ENCODE measurements around the gene NDEL1. TPM values are rescaled to one million over a fixed set of nuclear protein-coding genes. Genes with fewer than 3 reads are reported as not detected.

The NDEL1 gene
- total and polyA plus RNA-seq, 4 donors, result 15.3 to 52.3 (median 35.4) TPM

DNA sequence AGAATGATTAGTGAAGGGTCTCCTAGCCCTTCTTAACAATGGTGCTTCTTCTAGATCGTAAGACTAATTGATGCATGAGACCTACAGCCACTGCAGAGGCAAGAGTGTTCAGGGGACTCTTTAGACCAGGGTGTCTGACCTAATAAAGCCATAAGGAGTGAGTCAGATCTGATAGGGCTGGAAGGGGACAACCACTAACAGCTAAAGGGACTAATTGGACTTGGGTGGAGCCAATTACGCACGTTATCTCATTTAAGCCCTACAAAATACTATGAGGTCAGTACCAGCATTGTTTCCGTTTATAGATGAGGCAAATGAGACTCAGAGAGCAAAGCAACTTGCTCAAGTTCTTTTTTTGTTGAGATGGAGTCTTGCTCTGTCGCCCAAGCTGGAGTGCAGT lies 23.6 kb upstream of the NDEL1 start:
- Histone ChIP-seq H3K4me3 (ENCODE audit: low read depth in 1 of 3, low read length in 3 of 3) (no peak overlapping the region), H3K36me3 (ENCODE audit: control insufficient read depth in 4 of 4, insufficient read depth in 3 of 4, low read depth in 1 of 4, low read length in 3 of 4) (no peaks in the 10 kb centered on the region), H3K27ac (ENCODE audit: low read depth in 1 of 2, low read length in 2 of 2) (no peak overlapping the region), H3K9ac (ENCODE audit: low read depth in 1 of 2, low read length in 2 of 2) (no peak overlapping the region), H3K27me3 (ENCODE audit: control insufficient read depth in 4 of 4, insufficient read depth in 4 of 4, low read length in 3 of 4) (no peaks in the 10 kb centered on the region), H3K4me1 (ENCODE audit: control insufficient read depth in 4 of 4, insufficient read depth in 4 of 4, low read length in 3 of 4) (peaks cover 0 to 9% (median 8%) of the 10 kb centered on the region in 4 donors), H3K9me3 (ENCODE audit: control insufficient read depth in 4 of 4, low read length in 3 of 4) (no peaks in the 10 kb centered on the region)
- TF ChIP-seq, protein P1, sequence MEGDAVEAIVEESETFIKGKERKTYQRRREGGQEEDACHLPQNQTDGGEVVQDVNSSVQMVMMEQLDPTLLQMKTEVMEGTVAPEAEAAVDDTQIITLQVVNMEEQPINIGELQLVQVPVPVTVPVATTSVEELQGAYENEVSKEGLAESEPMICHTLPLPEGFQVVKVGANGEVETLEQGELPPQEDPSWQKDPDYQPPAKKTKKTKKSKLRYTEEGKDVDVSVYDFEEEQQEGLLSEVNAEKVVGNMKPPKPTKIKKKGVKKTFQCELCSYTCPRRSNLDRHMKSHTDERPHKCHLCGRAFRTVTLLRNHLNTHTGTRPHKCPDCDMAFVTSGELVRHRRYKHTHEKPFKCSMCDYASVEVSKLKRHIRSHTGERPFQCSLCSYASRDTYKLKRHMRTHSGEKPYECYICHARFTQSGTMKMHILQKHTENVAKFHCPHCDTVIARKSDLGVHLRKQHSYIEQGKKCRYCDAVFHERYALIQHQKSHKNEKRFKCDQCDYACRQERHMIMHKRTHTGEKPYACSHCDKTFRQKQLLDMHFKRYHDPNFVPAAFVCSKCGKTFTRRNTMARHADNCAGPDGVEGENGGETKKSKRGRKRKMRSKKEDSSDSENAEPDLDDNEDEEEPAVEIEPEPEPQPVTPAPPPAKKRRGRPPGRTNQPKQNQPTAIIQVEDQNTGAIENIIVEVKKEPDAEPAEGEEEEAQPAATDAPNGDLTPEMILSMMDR (IDR thresholded peaks at IDR 0.05; ENCODE audit: low read depth, low read length, missing input control), result no peak
- no peak for TF ChIP-seq FOXA1 (IDR thresholded peaks at IDR 0.05)
- TF ChIP-seq JUND (IDR thresholded peaks at IDR 0.05), result no peak
- no peak for TF ChIP-seq EGR1 (IDR thresholded peaks at IDR 0.05; ENCODE audit: low read depth in 2 of 2)
- TF ChIP-seq, protein P2, sequence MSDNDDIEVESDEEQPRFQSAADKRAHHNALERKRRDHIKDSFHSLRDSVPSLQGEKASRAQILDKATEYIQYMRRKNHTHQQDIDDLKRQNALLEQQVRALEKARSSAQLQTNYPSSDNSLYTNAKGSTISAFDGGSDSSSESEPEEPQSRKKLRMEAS (IDR thresholded peaks at IDR 0.05), result no peak
- TF ChIP-seq SP1 (IDR thresholded peaks at IDR 0.05), result no peak
- TF ChIP-seq, protein P3, sequence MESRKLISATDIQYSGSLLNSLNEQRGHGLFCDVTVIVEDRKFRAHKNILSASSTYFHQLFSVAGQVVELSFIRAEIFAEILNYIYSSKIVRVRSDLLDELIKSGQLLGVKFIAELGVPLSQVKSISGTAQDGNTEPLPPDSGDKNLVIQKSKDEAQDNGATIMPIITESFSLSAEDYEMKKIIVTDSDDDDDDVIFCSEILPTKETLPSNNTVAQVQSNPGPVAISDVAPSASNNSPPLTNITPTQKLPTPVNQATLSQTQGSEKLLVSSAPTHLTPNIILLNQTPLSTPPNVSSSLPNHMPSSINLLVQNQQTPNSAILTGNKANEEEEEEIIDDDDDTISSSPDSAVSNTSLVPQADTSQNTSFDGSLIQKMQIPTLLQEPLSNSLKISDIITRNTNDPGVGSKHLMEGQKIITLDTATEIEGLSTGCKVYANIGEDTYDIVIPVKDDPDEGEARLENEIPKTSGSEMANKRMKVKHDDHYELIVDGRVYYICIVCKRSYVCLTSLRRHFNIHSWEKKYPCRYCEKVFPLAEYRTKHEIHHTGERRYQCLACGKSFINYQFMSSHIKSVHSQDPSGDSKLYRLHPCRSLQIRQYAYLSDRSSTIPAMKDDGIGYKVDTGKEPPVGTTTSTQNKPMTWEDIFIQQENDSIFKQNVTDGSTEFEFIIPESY (IDR thresholded peaks at IDR 0.05), result no peak
- TF ChIP-seq FOXA2 (IDR thresholded peaks at IDR 0.05), result no peak
- no peak for TF ChIP-seq TAF1 (conservative IDR thresholded peaks at IDR 0.05)
- TF ChIP-seq, protein P4, sequence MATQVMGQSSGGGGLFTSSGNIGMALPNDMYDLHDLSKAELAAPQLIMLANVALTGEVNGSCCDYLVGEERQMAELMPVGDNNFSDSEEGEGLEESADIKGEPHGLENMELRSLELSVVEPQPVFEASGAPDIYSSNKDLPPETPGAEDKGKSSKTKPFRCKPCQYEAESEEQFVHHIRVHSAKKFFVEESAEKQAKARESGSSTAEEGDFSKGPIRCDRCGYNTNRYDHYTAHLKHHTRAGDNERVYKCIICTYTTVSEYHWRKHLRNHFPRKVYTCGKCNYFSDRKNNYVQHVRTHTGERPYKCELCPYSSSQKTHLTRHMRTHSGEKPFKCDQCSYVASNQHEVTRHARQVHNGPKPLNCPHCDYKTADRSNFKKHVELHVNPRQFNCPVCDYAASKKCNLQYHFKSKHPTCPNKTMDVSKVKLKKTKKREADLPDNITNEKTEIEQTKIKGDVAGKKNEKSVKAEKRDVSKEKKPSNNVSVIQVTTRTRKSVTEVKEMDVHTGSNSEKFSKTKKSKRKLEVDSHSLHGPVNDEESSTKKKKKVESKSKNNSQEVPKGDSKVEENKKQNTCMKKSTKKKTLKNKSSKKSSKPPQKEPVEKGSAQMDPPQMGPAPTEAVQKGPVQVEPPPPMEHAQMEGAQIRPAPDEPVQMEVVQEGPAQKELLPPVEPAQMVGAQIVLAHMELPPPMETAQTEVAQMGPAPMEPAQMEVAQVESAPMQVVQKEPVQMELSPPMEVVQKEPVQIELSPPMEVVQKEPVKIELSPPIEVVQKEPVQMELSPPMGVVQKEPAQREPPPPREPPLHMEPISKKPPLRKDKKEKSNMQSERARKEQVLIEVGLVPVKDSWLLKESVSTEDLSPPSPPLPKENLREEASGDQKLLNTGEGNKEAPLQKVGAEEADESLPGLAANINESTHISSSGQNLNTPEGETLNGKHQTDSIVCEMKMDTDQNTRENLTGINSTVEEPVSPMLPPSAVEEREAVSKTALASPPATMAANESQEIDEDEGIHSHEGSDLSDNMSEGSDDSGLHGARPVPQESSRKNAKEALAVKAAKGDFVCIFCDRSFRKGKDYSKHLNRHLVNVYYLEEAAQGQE (IDR thresholded peaks at IDR 0.05), result no peak
- TF ChIP-seq HNF4A (conservative IDR thresholded peaks at IDR 0.05), result no peak
- no peak for TF ChIP-seq RXRA (IDR thresholded peaks at IDR 0.05)
- 79% methylated on average over 5 of the region's 5 CpGs for WGBS
- DNase-seq (ENCODE audit: low spot score), result no peak

DNA sequence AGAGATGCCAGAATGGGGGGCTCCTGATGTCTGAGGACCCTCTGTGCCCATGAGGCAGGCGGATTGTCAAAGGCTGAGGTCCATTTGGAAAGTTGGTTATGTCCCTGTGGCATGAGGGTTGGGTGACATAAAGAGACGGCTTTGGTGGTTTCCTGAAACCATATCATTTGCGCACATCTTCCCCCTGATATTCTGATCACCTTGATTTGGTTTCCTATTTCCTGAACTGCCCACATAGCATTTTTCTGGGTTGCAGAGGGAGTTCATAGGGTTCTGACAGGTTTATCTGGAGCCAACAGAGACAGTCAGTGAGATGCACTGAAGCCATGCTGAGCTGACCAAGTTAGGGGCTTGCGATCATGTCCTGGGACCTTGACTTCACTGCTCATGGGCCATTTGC lies 22.4 kb upstream of the NDEL1 start:
- H3K9ac ChIP-seq (ENCODE audit: low read depth in 1 of 2, low read length in 2 of 2), result peak overlapping the region in 1 of 2 donors; percentile 2
- TF ChIP-seq, protein P1 (IDR thresholded peaks at IDR 0.05; ENCODE audit: low read depth, low read length, missing input control), result no peak
- TF ChIP-seq GABPA (IDR thresholded peaks at IDR 0.05 in 1 of 2, conservative IDR thresholded peaks at IDR 0.05 in 1 of 2) (no peak), EGR1 (IDR thresholded peaks at IDR 0.05; ENCODE audit: low read depth in 2 of 2) (no peak), SP1 (IDR thresholded peaks at IDR 0.05) (no peak)
- TF ChIP-seq, protein P2 (IDR thresholded peaks at IDR 0.05), result no peak
- H3K4me3 ChIP-seq (ENCODE audit: low read depth in 1 of 3, low read length in 3 of 3), result no peak overlapping the region
- H3K4me1 ChIP-seq (ENCODE audit: control insufficient read depth in 4 of 4, insufficient read depth in 4 of 4, low read length in 3 of 4), result peaks cover 5 to 20% (median 18%) of the 10 kb centered on the region in 4 donors
- H3K27ac ChIP-seq (ENCODE audit: low read depth in 1 of 2, low read length in 2 of 2), result peak overlapping the region in 1 of 2 donors; percentile 50
- DNase-seq (ENCODE audit: low spot score), result no peak
- 81% methylated on average over 4 of the region's 4 CpGs for WGBS
- H3K36me3 ChIP-seq (ENCODE audit: control insufficient read depth in 4 of 4, insufficient read depth in 3 of 4, low read depth in 1 of 4, low read length in 3 of 4), result no peaks in the 10 kb centered on the region
- no peaks in the 10 kb centered on the region for H3K9me3 ChIP-seq (ENCODE audit: control insufficient read depth in 4 of 4, low read length in 3 of 4)
- H3K27me3 ChIP-seq (ENCODE audit: control insufficient read depth in 4 of 4, insufficient read depth in 4 of 4, low read length in 3 of 4), result no peaks in the 10 kb centered on the region
